Smooth muscle cell (in vitro differentiated cells): Measurements from ENCODE around the gene HMGA1. TPM values are rescaled to one million over a fixed set of nuclear protein-coding genes. Genes with fewer than 3 reads are reported as not detected.
"Not testable (repeated sequence)": the region's sequence is repeated elsewhere in the genome, so short reads cannot be mapped to it uniquely, and the experiment has no call there.

Experiments
- DNase-seq: peaks from one replicate; lab custom pipeline; 2025; ENCODE audit not compliant: unreplicated experiment; lab: John Stamatoyannopoulos, UW
- H2AFZ ChIP-seq: fragments of 200-600 bp; sonication (generic); 2 replicates; pipeline ENCODE4 v1.6.0; 2016; ENCODE audit warnings: antibody characterized with exemption, low read depth, mild to moderate bottlenecking
- H3F3A ChIP-seq: fragments of 200-600 bp; sonication (generic); 2 replicates; pipeline ENCODE4 v1.6.0; 2017; ENCODE audit warnings: antibody characterized with exemption, low read depth
- H3K27ac ChIP-seq: fragments of 200-600 bp; sonication (generic); 2 replicates; pipeline ENCODE4 v1.5.1; 2016; ENCODE audit warnings: low read depth, mild to moderate bottlenecking
- H3K27me3 ChIP-seq: fragments of 200-600 bp; sonication (generic); 2 replicates; pipeline ENCODE4 v1.6.1; 2016; ENCODE audit warnings: low read depth, mild to moderate bottlenecking
- H3K36me3 ChIP-seq: fragments of 200-600 bp; sonication (generic); 2 replicates; pipeline ENCODE4 v1.5.1; 2016; ENCODE audit warnings: low read depth
- H3K4me1 ChIP-seq: fragments of 200-600 bp; sonication (generic); 2 replicates; pipeline ENCODE4 v1.5.1; 2016; ENCODE audit warnings: low read depth
- H3K4me2 ChIP-seq: fragments of 200-600 bp; sonication (generic); 2 replicates; pipeline ENCODE4 v1.6.0; 2016; ENCODE audit warnings: mild to moderate bottlenecking
- H3K4me3 ChIP-seq: fragments of 200-600 bp; sonication (generic); 2 replicates; pipeline ENCODE4 v1.5.1; 2016; ENCODE audit warnings: mild to moderate bottlenecking
- H3K79me2 ChIP-seq: fragments of 200-600 bp; sonication (generic); 2 replicates; pipeline ENCODE4 v1.6.0; 2016; ENCODE audit warnings: low read depth, mild to moderate bottlenecking
- H3K9ac ChIP-seq: fragments of 200-600 bp; sonication (generic); 2 replicates; pipeline ENCODE4 v1.6.0; 2016; ENCODE audit warnings: low read depth
- H3K9me3 ChIP-seq: fragments of 200-600 bp; sonication (generic); replicated peaks from 2 replicates; pipeline ENCODE4 v1.5.1; 2016; ENCODE audit warnings: low read depth
- H4K20me1 ChIP-seq: fragments of 200-600 bp; sonication (generic); 2 replicates; pipeline ENCODE4 v1.6.0; 2016; ENCODE audit warnings: low read depth
- WGBS: methylation state at CpG from one replicate; pipeline ENCODE4 v1.1.7; 2016; ENCODE audit warnings: low lambda C conversion rate; 5-methylcytosine and 5-hydroxymethylcytosine counted together
- polyA plus RNA-seq: library from polyadenylated mRNA; unstranded; fragments of >200 nt; fragmentation: Nextera tagmentation; extraction: Ambion mirVana; gene quantifications from 2 replicates; pipeline ENCODE4 v1.2.1, GENCODE V29; 2016
- total RNA-seq: library from RNA; depleted of rRNA; stranded (reverse); fragments of >200 nt; gene quantifications from 2 replicates; pipeline ENCODE4 v1.2.3, GENCODE V29; 2014
- TF ChIP-seq, protein P1 (sequence below): fragments of 200-600 bp; sonication (generic); IDR thresholded peaks from 2 replicates; pipeline ENCODE4 v1.5.1; 2017; ENCODE audit warnings: borderline replicate concordance, mild to moderate bottlenecking, antibody characterized with exemption; ENCODE audit not compliant: insufficient read depth, poor library complexity, severe bottlenecking

The HMGA1 gene
- total and polyA plus RNA-seq, 2 experiments from 2014 or later: 41.8 to 69.9 TPM

DNA sequence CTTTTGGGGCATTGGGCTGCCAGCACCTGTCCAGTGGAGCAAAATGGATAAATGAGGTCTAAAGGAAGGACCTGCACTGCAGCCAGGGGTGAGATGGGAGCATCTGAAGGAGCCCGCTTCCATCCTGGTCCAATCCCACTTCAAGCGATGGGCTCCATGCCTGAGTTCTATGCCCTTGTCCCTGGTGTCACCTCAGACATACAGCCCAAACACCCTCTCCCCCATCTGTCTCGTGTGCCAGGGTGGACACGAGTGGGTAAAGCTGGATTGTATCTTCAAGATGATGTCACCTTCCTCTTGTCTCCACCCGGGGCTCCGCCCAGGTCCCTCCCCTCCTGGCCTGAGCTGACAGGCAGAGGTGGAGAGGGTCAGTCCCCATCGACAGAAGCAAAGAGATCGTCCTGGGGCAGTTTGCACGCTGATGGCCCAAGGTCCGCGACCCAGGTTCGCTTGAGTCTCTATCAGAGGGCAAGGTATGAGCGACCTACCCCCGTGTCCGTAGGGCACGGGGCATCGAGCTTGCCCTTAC is 11.6 kb downstream of the HMGA1 start:
- H4K20me1 ChIP-seq: no peaks in the 10 kb centered on the region
- no peaks in the 10 kb centered on the region for H3K79me2 ChIP-seq
- peak overlapping the region; percentile 53 for H2AFZ ChIP-seq
- H3K27ac ChIP-seq: peak overlapping the region; percentile 61
- no peaks in the 10 kb centered on the region for H3K36me3 ChIP-seq
- 10% methylated on average over 17 of the region's 17 CpGs for WGBS
- peak overlapping the region; percentile 75 for H3K4me3 ChIP-seq
- peak overlapping the region; percentile 83 for H3K9ac ChIP-seq
- H3K4me1 ChIP-seq: no peaks in the 10 kb centered on the region
- peak overlapping the region; percentile 92 for H3K4me2 ChIP-seq
- TF ChIP-seq, protein P1, sequence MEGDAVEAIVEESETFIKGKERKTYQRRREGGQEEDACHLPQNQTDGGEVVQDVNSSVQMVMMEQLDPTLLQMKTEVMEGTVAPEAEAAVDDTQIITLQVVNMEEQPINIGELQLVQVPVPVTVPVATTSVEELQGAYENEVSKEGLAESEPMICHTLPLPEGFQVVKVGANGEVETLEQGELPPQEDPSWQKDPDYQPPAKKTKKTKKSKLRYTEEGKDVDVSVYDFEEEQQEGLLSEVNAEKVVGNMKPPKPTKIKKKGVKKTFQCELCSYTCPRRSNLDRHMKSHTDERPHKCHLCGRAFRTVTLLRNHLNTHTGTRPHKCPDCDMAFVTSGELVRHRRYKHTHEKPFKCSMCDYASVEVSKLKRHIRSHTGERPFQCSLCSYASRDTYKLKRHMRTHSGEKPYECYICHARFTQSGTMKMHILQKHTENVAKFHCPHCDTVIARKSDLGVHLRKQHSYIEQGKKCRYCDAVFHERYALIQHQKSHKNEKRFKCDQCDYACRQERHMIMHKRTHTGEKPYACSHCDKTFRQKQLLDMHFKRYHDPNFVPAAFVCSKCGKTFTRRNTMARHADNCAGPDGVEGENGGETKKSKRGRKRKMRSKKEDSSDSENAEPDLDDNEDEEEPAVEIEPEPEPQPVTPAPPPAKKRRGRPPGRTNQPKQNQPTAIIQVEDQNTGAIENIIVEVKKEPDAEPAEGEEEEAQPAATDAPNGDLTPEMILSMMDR: no peak
- H3F3A ChIP-seq: peaks cover 9% of the 10 kb centered on the region
- H3K9me3 ChIP-seq: no peaks in the 10 kb centered on the region
- H3K27me3 ChIP-seq: no peaks in the 10 kb centered on the region
- DNase-seq: no peak

DNA sequence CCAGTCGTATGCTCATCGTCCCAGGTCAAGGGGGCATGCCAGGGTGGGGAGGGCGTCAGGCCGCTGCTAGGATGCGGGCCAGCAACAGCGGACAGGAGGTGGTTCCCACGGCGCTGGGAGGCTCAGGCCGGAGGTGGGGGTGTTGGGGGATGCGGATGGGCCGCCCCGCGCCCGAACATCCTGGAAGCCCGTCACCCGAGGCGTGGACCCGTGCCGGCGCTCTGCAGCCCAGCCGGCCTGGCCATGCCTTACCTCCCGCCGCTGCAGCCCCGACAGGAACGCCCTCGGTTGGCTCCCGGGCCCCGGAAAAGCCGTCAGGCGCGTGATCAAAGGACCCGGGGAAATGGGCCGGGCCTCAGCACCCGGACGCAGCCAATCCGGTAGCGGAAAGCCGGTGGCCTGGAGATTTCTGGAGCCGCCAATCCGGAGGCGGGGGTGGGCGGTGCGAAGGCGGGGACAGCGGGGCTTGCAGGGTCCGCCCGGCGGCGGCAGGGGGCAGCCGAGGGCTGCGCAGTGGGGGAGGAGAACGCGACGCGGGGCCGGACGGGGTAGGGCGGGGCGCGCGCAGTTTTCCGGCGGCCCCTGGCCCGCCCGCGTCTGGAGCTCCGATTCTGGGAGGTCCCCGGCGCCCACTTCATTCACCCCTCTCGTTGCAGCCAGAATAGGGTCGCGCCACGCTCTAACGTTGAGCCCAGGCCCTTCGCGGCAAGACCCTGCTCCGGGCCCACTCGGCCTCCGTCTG is 12.2 kb downstream of the HMGA1 start, which contains the start of gene SMIM29:
TSS of gene SMIM29 (minus strand) at position 280 of the 742 bp plus-strand sequence. CDS start 1,215 bp downstream, outside the sequence.
- peak within 1 kb of the TSS; percentile 61 for H3K27ac ChIP-seq
- no peaks in the 10 kb centered on the region for H3K36me3 ChIP-seq
- H3K4me2 ChIP-seq: peak within 1 kb of the TSS; percentile 92
- H4K20me1 ChIP-seq: no peaks in the 10 kb centered on the region
- H3K27me3 ChIP-seq: no peaks in the 10 kb centered on the region
- H2AFZ ChIP-seq: peak within 1 kb of the TSS; percentile 99
- peaks cover 9% of the 10 kb centered on the region for H3F3A ChIP-seq
- DNase-seq: peak; percentile 93
- no peaks in the 10 kb centered on the region for H3K4me1 ChIP-seq
- no peaks in the 10 kb centered on the region for H3K79me2 ChIP-seq
- H3K9ac ChIP-seq: peak within 1 kb of the TSS; percentile 83
- peak within 1 kb of the TSS; percentile 75 for H3K4me3 ChIP-seq
- no peaks in the 10 kb centered on the region for H3K9me3 ChIP-seq
- WGBS: under 1% methylated on average over 56 of the region's 79 CpGs
- TF ChIP-seq, protein P1: peak; percentile 91

- no peaks in the 10 kb centered on the region for H3K27me3 ChIP-seq
- H4K20me1 ChIP-seq: no peaks in the 10 kb centered on the region
- peaks cover 9% of the 10 kb centered on the region for H3F3A ChIP-seq
- H3K4me3 ChIP-seq: peak overlapping the region; percentile 75
- no peaks in the 10 kb centered on the region for H3K9me3 ChIP-seq
- H2AFZ ChIP-seq: peak overlapping the region; percentile 99
- no peaks in the 10 kb centered on the region for H3K4me1 ChIP-seq
- H3K4me2 ChIP-seq: peak overlapping the region; percentile 92
- no peaks in the 10 kb centered on the region for H3K36me3 ChIP-seq
- H3K27ac ChIP-seq: peak overlapping the region; percentile 58
- TF ChIP-seq, protein P1: no peak
- H3K9ac ChIP-seq: peak overlapping the region; percentile 83
- DNase-seq: no peak
- 53% methylated on average over 17 of the region's 18 CpGs for WGBS
- no peaks in the 10 kb centered on the region for H3K79me2 ChIP-seq
These were observed 13.0 kb downstream of the HMGA1 start for GRCh38 chr6:34249469-34250261.

GRCh38 chr6:34252395-34252794 is 15.7 kb downstream of the HMGA1 start:
- not testable (repeated sequence) for H3F3A ChIP-seq, H3K9ac ChIP-seq, H3K27ac ChIP-seq, DNase-seq, H4K20me1 ChIP-seq, H3K4me1 ChIP-seq, H3K36me3 ChIP-seq, H3K4me3 ChIP-seq, H3K27me3 ChIP-seq, H3K9me3 ChIP-seq, H3K79me2 ChIP-seq, H3K4me2 ChIP-seq, H2AFZ ChIP-seq
- 92% methylated on average over 2 of the region's 2 CpGs for whole genome bisulfite sequencing
